Stimulated activated CD4-positive, alpha-beta T cell treated with anti-CD3 and anti-CD28 coated beads, Interleukin-4, amount 100 ng/mL, for 1 hour (primary cell): Measurements from ENCODE around the gene TPM2.
"Not testable (repeated sequence)": the region's sequence is repeated elsewhere in the genome, so short reads cannot be mapped to it uniquely, and the experiment has no call there.

Experiments used
- DNase-seq: peaks from one replicate; pipeline ENCODE4 v3.0.0-alpha.2; 2020

TPM2 gene

DNA sequence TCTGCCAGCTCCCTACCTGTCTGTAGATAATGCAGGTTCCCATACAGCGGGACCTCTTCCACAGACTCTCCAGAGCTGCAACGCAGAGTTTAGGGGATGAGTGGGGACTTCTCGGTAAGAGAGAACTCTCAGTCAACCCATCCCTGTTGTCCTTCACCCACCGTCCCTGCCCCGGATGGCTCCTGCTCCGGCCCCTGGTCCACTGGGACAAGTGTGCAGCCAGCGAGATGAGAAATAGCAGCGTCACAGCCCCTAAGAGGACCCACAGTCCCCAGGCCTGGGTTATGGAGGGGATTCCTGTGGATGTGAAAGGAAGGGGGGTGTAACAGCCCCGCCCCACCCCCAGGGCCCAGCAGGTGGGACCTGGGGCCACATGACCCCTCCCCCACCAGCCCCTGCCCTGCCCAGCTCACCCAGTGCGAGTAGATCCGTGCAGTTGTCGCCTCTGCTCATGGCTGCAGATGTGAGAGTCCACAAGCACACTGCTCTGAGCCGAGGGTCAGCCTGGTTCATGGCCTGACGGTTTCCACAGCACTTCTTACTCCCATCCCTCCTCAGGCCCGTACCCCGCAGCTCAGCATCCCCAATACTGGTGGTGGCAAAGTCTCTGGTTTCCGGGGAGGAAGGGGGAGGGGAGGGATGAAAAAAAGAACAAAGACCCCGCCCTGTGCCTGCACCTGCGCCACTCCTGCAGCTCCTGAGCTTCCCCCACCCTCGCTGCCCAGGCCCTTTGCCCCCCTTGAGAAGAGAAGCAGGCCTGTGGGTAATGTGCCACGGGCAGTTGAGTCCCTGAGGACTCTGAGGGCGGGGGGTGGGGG, 39.2 kb downstream of the TPM2 start, which contains the start of gene SIT1:
TSS of gene SIT1 (minus strand) at position 591 of the 818 bp plus-strand sequence. CDS start at position 513, 78 bp downstream.
- peak; percentile 33 for DNase-seq

DNA sequence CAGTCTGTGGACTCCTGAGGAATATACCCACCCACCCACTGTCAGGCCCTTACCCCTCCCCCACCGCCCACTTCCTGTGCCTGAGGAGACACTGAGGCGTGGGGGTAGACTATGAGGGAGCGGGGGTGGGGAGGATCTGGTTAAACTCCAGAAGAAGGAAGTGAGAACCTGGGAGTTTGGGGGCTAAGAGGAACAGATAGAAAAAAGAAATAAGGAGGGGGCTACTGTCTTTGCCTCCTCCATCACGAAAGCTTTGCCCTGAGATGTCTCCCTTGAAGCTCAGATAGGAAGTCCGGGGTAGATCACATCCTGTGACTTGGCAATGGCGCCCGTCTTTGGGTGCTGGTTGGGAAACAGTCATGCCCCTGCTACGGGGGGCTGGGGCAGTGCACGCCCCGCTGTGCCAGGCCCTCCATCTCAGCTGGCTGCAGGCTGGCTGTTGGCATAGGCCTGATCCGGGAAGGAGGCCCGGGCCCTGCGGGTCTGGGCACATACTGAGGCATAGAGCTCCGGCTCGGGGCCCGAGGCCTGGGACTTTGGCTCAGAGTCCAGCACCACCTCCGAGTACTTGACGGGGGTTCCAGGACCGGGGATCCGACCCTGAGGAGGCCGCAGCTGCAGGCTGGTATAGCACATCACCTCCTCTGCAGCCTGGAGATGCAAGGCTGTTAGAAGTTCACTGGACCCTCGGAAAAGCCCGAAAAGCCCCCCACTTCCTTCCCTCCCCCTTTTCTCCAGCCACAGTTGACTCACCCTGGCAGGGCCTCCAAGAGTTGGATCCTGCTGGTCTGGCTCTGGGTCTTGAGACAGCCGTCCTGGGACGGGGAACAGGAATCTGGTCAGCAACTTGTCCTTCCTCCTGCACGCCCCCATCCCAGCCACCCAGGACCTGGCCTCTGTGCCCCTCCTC, 40.0 kb downstream of the TPM2 start:
- DNase-seq: peak; percentile 47

DNA sequence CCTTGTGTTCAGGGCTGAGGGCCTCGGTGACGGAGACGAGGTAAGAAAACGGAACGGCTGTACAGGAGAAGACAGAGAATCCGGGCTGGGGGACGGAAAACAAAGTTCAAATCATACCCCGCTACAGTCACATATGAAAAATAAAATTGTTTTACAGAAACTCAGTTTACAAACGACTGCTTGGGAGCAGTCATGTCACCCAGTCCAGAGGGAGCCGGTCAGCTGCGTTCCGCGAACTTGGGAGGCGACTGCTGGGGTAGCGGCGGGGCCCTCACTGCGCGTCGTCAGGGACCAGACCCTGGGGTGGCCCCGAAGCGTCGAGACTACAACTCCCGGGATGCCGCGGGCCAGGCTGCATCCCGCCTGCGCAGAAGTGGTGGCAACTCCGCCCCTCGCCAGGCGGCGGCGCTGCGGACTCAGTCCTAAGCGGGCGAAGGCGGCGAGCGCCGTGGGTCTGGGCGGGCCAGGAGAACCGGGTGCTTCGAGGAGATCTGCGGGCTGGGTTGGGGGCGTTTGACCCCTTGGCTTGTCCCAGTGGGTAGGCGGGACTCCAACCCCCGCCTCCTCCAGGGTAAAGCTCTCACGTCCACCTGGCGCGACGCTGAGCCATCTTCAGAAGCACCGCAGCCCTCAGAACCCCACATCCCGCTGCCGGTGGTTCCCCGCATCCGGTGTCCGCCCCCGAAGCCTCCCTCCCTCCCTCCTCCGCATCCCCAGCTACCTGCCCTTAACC, 43.0 kb downstream of the TPM2 start:
- DNase-seq: peak; percentile 93

DNA sequence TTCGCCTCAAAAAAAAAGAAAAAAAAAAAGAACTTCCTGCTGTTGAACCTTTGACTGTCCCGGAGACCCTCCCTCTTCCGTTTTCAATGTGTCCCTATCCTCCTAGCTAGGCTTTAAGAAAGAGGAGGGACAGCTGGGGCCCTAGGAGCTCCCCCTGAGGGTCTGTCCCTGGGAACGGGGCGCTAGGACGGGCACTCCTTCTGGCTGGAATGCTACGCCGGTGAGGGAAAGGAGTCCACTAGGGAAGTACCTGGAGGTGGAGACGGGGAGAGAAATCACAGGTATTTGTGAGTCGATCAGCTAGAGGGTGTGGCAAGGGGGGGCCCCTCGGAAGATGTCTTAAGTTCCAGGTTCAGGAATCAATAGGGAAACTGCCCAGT, 43.6 kb downstream of the TPM2 start:
- no peak for DNase-seq

DNA sequence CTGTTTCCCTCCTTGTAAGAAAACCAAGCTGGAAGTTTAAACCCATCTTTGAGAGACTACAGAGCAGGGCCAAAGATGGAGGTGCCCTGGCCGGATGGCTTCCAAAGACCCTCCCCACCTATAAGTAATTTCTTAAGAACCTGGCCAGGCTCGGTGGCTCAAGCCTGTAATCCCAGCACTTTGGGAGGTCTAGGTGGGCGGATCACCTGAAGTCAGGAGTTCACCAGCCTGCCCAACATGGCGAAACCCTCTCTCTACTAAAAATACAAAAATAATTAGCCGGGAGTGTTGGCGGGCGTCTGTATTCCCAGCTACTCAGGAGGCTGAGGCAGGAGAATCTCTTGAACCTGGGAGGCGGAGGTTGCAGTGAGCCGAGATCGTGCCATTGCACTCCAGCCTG, 44.0 kb downstream of the TPM2 start:
- DNase-seq: not testable (repeated sequence)

DNA sequence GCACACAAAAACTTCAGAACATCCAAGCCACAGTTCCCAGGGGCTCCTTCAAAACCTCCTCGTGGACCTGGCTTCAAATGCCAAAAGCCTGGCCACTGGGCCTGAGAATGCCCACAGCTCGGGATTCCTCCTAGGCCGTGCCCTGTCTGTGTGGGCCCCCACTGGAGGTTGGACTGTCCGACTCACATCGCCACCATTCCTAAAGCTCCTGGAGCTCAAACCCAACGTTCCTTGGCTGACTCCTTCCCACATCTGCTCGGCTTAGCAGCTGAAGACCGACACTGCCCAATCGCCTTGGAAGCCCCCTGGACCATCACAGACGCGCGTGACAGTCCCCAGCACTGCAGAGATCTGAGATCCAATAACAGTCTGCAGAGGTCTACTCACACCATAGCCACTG, 46.7 kb downstream of the TPM2 start:
- DNase-seq: no peak

DNA sequence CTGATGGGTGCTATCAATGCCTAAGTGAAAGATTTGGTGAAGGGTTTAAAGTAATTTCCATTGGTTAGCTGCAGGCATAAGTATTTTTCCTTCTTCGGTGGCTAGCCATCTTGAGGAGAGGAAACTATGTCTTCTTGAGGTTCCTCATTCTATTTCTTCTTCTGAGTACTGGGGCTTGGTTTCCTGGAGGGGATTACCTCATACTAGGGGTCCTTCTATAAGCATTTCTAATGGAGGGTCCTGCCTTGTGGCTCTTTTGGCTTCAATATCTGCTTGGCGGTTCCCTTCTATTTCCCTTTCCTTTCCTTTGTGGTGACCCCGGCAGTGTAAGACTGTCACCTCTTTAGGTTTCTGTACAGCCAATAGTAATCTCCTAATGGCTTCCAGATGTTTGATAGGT, 48.2 kb downstream of the TPM2 start:
- DNase-seq: not testable (repeated sequence)

DNA sequence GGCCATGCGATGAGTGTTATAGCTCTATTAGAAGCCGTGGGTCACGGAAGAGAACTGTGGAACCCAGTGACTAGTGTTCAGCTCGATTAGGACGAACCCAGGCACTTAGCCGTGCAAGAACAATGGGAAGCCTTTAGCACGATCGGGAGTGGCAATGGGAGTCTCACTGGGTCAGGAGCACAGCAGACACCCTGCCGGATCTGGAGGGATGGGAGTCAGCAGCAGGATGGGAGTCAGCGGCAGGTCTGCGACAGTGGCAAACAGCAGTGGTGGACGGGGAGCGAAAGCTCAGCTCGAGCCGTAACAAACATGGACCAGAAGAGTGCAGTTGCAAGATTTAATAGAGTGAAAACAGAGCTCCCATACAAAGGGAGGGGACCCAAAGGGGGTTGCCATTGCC, 49.3 kb downstream of the TPM2 start:
- DNase-seq: not testable (repeated sequence)

DNA sequence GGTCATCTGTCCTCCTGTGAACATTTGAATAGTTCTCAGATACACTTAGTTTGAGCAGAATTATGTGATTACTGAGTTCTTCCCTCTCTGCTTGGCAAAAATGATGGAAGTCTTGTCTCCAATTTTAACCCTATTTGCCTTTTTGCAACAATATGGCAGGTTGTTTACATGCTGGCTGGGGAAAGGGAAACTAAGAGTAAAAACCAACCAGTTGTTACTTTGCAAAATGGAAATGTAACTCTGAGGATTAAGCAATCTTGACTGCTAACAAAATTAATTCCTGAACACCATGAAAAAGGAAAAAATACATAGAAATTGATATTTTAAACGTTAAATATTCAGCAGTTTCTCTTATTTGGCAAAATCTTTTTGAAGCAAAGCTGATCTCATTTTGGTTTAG, 50.1 kb downstream of the TPM2 start:
- DNase-seq: no peak

DNA sequence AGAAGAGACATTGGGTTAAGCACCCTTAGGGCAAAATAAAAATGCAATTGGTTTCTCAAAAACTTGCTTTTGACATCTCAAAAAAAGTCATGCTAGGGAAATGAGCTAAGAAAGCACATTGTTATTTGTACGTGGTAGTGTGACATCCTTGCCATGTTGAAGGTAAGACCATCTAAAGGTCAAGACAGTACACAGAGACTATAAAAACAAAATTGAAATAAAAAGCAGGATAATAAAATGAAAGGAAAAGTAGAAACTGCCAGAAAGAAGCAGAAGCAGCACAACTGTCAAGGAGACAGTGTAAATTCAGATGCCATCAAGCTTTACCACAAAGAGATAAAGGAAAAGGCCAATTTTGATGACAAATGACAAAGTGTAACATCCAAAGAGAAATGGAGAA, 50.5 kb downstream of the TPM2 start:
- not testable (repeated sequence) for DNase-seq

DNA sequence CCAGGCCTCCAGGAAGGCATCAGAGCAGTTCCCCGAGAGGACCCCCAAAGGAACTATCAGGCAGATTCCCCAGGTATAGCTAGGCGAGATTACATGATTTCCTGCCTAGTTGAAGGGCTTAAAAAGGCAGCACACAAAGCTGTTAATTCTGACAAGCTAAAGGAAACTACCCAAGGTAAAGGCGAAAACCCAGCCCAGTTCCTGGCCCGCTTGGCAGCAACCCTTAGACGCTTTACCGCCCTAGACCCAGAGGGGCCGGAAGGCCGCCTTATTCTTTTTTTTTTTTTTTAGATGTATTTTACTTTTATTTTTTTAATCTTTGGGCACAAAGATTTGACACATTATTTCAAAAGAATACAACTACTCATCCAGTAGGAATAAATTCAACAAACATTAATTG, 51.0 kb downstream of the TPM2 start:
- DNase-seq: not testable (repeated sequence)

DNA sequence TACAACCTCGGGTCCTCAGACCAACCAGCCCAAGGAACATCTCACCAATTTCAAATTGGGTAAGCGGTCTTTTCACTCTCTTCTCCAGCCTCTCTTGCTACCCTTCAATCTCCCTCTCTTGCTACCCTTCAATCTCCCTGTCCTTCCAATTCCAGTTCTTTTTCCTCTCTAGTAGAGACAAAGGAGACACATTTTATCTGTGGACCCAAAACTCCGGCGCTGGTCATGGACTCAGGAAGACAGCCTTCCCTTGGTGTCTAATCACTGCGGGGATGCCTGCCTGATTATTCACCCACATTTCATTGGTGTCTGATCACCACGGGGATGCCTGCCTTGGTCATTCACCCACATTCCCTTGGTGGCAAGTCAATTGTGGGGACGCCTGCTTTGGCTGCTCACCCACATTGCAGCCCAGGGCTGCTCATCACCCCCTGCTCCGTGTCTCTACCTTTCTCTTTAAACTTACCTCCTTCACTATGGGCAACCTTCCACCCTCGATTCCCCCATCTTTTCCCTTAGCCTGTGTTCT, 52.2 kb downstream of the TPM2 start:
- DNase-seq: not testable (repeated sequence)

DNA sequence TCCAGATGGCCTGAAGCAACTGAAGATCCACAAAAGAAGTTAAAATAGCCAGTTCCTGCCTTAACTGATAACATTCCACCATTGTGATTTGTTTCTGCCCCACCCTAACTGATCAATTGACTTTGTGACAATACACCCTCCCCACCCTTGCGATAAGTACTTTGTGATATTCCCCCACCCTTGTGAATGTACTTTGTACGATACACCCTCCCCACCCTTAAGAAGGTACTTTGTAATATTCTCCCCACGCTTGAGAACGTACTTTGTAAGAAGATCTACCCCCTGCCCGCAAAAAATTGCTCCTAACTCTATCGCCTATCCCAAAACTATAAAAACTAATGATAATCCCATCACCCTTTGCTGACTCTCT, 52.9 kb downstream of the TPM2 start:
- not testable (repeated sequence) for DNase-seq

DNA sequence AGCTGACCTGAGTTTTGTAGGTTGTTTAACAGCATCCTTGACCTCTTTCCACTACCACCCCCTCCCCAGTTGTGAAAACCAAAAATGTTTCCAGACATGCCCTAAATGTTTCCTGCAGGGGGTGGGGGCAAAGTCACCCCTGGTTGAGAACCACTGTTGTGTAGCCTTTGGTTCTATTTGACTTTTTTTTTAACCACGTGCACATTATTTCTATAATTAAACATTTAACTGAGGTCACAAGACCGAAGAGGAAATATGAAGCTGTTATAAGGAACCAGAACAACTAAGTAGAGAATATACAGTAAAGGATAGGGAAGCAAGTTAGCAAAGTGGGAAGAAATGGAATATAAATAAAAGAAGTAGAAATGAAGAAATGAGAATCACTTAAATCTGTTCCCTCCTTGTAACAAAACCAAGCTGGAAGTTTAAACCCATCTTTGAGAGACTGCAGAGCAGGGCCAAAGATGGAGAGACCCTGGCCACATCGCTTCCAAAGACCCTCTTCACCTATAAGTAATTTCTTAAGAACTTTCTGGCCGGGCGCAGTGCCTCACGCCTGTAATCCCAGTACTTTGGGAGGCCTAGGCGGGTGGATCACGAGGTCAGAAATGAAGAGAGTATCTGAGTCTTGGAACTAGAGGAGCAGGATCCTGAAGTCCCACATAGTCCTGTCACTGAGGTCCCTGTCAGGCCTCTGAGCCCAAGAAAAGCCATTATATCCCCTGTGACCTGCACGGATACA, 53.4 kb downstream of the TPM2 start:
- DNase-seq: no peak

DNA sequence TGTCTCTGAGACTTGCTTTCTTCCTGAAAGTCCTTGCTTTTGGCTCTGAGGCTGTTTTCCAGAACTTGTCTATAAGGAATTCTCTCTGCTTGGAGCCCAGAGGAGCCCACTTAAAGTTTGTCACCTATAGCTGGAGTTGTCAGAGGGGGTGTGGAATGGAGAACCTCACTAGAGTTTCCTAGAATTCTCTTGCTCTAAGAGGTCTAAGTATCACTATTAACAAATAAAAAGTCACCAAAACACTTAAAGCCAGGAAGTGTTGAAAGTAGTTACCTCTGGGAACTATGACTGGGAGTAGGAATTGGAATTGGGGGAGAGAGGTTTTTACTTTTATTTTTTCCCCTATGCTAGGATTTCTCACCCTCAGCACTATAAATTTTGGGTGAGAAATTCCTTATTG, 54.0 kb downstream of the TPM2 start:
- no peak for DNase-seq
